Activated T-cell treated with anti-CD3 and anti-CD28 coated beads, Interleukin-2, amount 50 U/mL, for 4 hours (primary cell): ENCODE data around the gene MAN2A2. TPM values are rescaled to one million over a fixed set of nuclear protein-coding genes. Genes with fewer than 3 reads are reported as not detected.
"Not testable (repeated sequence)": the region's sequence is repeated elsewhere in the genome, so short reads cannot be mapped to it uniquely, and the experiment has no call there.

Experiments
- ATAC-seq, 2 donors: fragments of 200-7000 bp; cut with Tn5 transposase; one replicate each; pipeline ENCODE4 v1.10.0; 2021
- DNase-seq: peaks from one replicate; pipeline ENCODE4 v3.0.0-alpha.2; 2020
- H3K27me3 Mint-ChIP-seq: one replicate; pipeline ENCODE4 v1.8.0; 2021; ENCODE audit warnings: low read depth, mixed read lengths
- H3K36me3 Mint-ChIP-seq: one replicate; pipeline ENCODE4 v1.8.0; 2022; ENCODE audit warnings: mixed read lengths; ENCODE audit not compliant: insufficient read depth
- H3K4me1 Mint-ChIP-seq: one replicate; pipeline ENCODE4 v1.8.0; 2021; ENCODE audit warnings: low read depth, mixed read lengths
- H3K4me3 Mint-ChIP-seq: one replicate; pipeline ENCODE4 v1.8.0; 2021; ENCODE audit warnings: mild to moderate bottlenecking, moderate library complexity, mixed read lengths
- H3K9me3 Mint-ChIP-seq: one replicate; pipeline ENCODE4 v1.8.0; 2021; ENCODE audit warnings: mixed read lengths
- total RNA-seq, 3 donors: library from RNA; stranded (reverse); gene quantifications; one replicate each; pipeline ENCODE4 v1.2.1, GENCODE V29; 2021

MAN2A2 gene
- total RNA-seq, 3 donors from 2014 or later = 93.2 to 124 (median 122) TPM

GRCh38 chr15:90911906-90912769 is 9.0 kb downstream of the MAN2A2 start:
- Mint-ChIP-seq H3K36me3 (peaks cover 39% of the 10 kb centered on the region), H3K27me3 (no peaks in the 10 kb centered on the region), H3K9me3 (no peaks in the 10 kb centered on the region), H3K4me3 (no peak overlapping the region), H3K4me1 (no peaks in the 10 kb centered on the region)
- no peak for DNase-seq
- no peak for ATAC-seq

- ATAC-seq (no peak), DNase-seq (no peak)
- Mint-ChIP-seq H3K4me3 (no peak overlapping the region), H3K36me3 (peaks cover 36% of the 10 kb centered on the region), H3K27me3 (no peaks in the 10 kb centered on the region), H3K4me1 (no peaks in the 10 kb centered on the region), H3K9me3 (no peaks in the 10 kb centered on the region)
Observed at GRCh38 chr15:90912770-90913075, 9.6 kb downstream of the MAN2A2 start.

GRCh38 chr15:90913398-90913944 is 10.4 kb downstream of the MAN2A2 start:
- H3K4me3 Mint-ChIP-seq = no peak overlapping the region
- H3K9me3 Mint-ChIP-seq = no peaks in the 10 kb centered on the region
- H3K4me1 Mint-ChIP-seq = no peaks in the 10 kb centered on the region
- DNase-seq (no peak), ATAC-seq (no peak)
- H3K36me3 Mint-ChIP-seq = peaks cover 40% of the 10 kb centered on the region
- H3K27me3 Mint-ChIP-seq = no peaks in the 10 kb centered on the region

- Mint-ChIP-seq H3K4me1 (no peaks in the 10 kb centered on the region), H3K9me3 (no peaks in the 10 kb centered on the region), H3K4me3 (no peak overlapping the region), H3K27me3 (no peaks in the 10 kb centered on the region), H3K36me3 (peaks cover 43% of the 10 kb centered on the region)
- DNase-seq (no peak), ATAC-seq (no peak)
Observed at GRCh38 chr15:90914305-90915080, 11.4 kb downstream of the MAN2A2 start.

GRCh38 chr15:90915216-90915807 is 12.2 kb downstream of the MAN2A2 start:
- no peaks in the 10 kb centered on the region for H3K4me1 Mint-ChIP-seq
- no peaks in the 10 kb centered on the region for H3K27me3 Mint-ChIP-seq
- H3K36me3 Mint-ChIP-seq = peaks cover 50% of the 10 kb centered on the region
- DNase-seq (no peak), ATAC-seq (no peak)
- H3K4me3 Mint-ChIP-seq = no peak overlapping the region
- no peaks in the 10 kb centered on the region for H3K9me3 Mint-ChIP-seq

GRCh38 chr15:90915808-90916440 is 12.8 kb downstream of the MAN2A2 start:
- Mint-ChIP-seq H3K9me3 (no peaks in the 10 kb centered on the region), H3K27me3 (no peaks in the 10 kb centered on the region), H3K36me3 (peaks cover 49% of the 10 kb centered on the region), H3K4me1 (no peaks in the 10 kb centered on the region), H3K4me3 (no peak overlapping the region)
- ATAC-seq = no peak
- DNase-seq = no peak

GRCh38 chr15:90916461-90916860 is 13.4 kb downstream of the MAN2A2 start:
- DNase-seq (no peak), ATAC-seq (no peak)
- no peak overlapping the region for H3K4me3 Mint-ChIP-seq
- H3K36me3 Mint-ChIP-seq = peaks cover 52% of the 10 kb centered on the region
- H3K9me3 Mint-ChIP-seq = no peaks in the 10 kb centered on the region
- no peaks in the 10 kb centered on the region for H3K27me3 Mint-ChIP-seq
- no peaks in the 10 kb centered on the region for H3K4me1 Mint-ChIP-seq

- peaks cover 49% of the 10 kb centered on the region for H3K36me3 Mint-ChIP-seq
- DNase-seq (no peak), ATAC-seq (no peak)
- H3K4me3 Mint-ChIP-seq = no peak overlapping the region
- no peaks in the 10 kb centered on the region for H3K9me3 Mint-ChIP-seq
- no peaks in the 10 kb centered on the region for H3K27me3 Mint-ChIP-seq
- H3K4me1 Mint-ChIP-seq = no peaks in the 10 kb centered on the region
Observed at GRCh38 chr15:90917569-90917968, 14.5 kb downstream of the MAN2A2 start.

GRCh38 chr15:90918034-90918788 is 15.1 kb downstream of the MAN2A2 start:
- no peaks in the 10 kb centered on the region for H3K27me3 Mint-ChIP-seq
- no peak overlapping the region for H3K4me3 Mint-ChIP-seq
- peaks cover 2% of the 10 kb centered on the region for H3K4me1 Mint-ChIP-seq
- no peaks in the 10 kb centered on the region for H3K9me3 Mint-ChIP-seq
- no peak for ATAC-seq
- no peak for DNase-seq
- peaks cover 43% of the 10 kb centered on the region for H3K36me3 Mint-ChIP-seq

- Mint-ChIP-seq H3K27me3 (no peaks in the 10 kb centered on the region), H3K4me3 (no peak overlapping the region), H3K36me3 (peaks cover 37% of the 10 kb centered on the region), H3K4me1 (peaks cover 4% of the 10 kb centered on the region), H3K9me3 (no peaks in the 10 kb centered on the region)
- ATAC-seq = no peak
- DNase-seq = no peak
Observed at GRCh38 chr15:90918835-90919234, 15.7 kb downstream of the MAN2A2 start.

GRCh38 chr15:90921887-90922286 is 18.8 kb downstream of the MAN2A2 start:
- Mint-ChIP-seq H3K4me3 (no peak overlapping the region), H3K4me1 (peaks cover 8% of the 10 kb centered on the region), H3K27me3 (no peaks in the 10 kb centered on the region), H3K9me3 (no peaks in the 10 kb centered on the region), H3K36me3 (peaks cover 24% of the 10 kb centered on the region)
- DNase-seq (no peak), ATAC-seq (no peak)

GRCh38 chr15:90922712-90923322 is 19.7 kb downstream of the MAN2A2 start:
- peak; percentile 87 to 95 for ATAC-seq
- not testable (repeated sequence) for DNase-seq, H3K27me3 Mint-ChIP-seq, H3K4me1 Mint-ChIP-seq, H3K4me3 Mint-ChIP-seq, H3K9me3 Mint-ChIP-seq
- peaks cover 19% of the 10 kb centered on the region for H3K36me3 Mint-ChIP-seq

GRCh38 chr15:90924375-90924774 is 21.3 kb downstream of the MAN2A2 start:
- H3K9me3 Mint-ChIP-seq = no peaks in the 10 kb centered on the region
- H3K4me1 Mint-ChIP-seq = peaks cover 13% of the 10 kb centered on the region
- no peaks in the 10 kb centered on the region for H3K27me3 Mint-ChIP-seq
- peaks cover 12% of the 10 kb centered on the region for H3K36me3 Mint-ChIP-seq
- ATAC-seq (peak; percentile 49 to 55), DNase-seq (no peak)
- no peak overlapping the region for H3K4me3 Mint-ChIP-seq
